Lower leg skin (tissue), 3 donors: ENCODE results near the gene CDH23.

ENCODE experiments used
- POLR2A ChIP-seq, 2 donors: fragments of 450-650 bp; IDR thresholded peaks; one replicate each; pipeline ENCODE4 v1.6.1; 2016 to 2017; ENCODE audit warnings: antibody characterized with exemption in 2 of 2, mild to moderate bottlenecking in 1 of 2, moderate library complexity in 1 of 2
- TF ChIP-seq, protein P1 (sequence below), 3 donors: fragments of 450-650 bp; IDR thresholded peaks; one replicate each; pipeline ENCODE4 v1.5.1; 2016; ENCODE audit warnings: antibody characterized with exemption in 3 of 3, mild to moderate bottlenecking in 3 of 3, moderate library complexity in 2 of 3

GRCh38 chr10:71649631-71650030 is 252.9 kb downstream of the CDH23 start:
- TF ChIP-seq, protein P1, sequence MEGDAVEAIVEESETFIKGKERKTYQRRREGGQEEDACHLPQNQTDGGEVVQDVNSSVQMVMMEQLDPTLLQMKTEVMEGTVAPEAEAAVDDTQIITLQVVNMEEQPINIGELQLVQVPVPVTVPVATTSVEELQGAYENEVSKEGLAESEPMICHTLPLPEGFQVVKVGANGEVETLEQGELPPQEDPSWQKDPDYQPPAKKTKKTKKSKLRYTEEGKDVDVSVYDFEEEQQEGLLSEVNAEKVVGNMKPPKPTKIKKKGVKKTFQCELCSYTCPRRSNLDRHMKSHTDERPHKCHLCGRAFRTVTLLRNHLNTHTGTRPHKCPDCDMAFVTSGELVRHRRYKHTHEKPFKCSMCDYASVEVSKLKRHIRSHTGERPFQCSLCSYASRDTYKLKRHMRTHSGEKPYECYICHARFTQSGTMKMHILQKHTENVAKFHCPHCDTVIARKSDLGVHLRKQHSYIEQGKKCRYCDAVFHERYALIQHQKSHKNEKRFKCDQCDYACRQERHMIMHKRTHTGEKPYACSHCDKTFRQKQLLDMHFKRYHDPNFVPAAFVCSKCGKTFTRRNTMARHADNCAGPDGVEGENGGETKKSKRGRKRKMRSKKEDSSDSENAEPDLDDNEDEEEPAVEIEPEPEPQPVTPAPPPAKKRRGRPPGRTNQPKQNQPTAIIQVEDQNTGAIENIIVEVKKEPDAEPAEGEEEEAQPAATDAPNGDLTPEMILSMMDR (IDR thresholded peaks at IDR 0.05), result no peak
- no peak for TF ChIP-seq POLR2A (IDR thresholded peaks at IDR 0.05)
